ENCODE results near the gene DIPK1B.
"Not testable (repeated sequence)": the region's sequence is repeated elsewhere in the genome, so short reads cannot be mapped to it uniquely, and the experiment has no call there.

Gene DIPK1B

GRCh38 chr9:136698635-136699246 lies 13.6 kb upstream of the DIPK1B start:
- no peak for DNase-seq

- DNase-seq: no peak
Observed at GRCh38 chr9:136700304-136700703, 12.1 kb upstream of the DIPK1B start.

GRCh38 chr9:136700959-136701667 lies 11.3 kb upstream of the DIPK1B start:
- no peak for DNase-seq

GRCh38 chr9:136701668-136702053 lies 10.7 kb upstream of the DIPK1B start:
- DNase-seq: no peak

- DNase-seq: no peak
Observed at GRCh38 chr9:136703276-136703860, 9.0 kb upstream of the DIPK1B start.

- DNase-seq: not testable (repeated sequence)
Observed at GRCh38 chr9:136704741-136705140, 7.6 kb upstream of the DIPK1B start.

- no peak for DNase-seq
Observed at GRCh38 chr9:136705564-136705963, 6.8 kb upstream of the DIPK1B start.

GRCh38 chr9:136707011-136707410 lies 5.4 kb upstream of the DIPK1B start:
- DNase-seq: no peak

GRCh38 chr9:136707849-136708517 lies 4.4 kb upstream of the DIPK1B start:
- no peak for DNase-seq

GRCh38 chr9:136709454-136710109 lies 2.8 kb upstream of the DIPK1B start:
- no peak for DNase-seq

GRCh38 chr9:136710543-136710942 lies 1.8 kb upstream of the DIPK1B start:
- no peak for DNase-seq

- DNase-seq: not testable (repeated sequence)
Observed at GRCh38 chr9:136711219-136711648, 1.1 kb upstream of the DIPK1B start.

GRCh38 chr9:136712690-136713544 lies 545 bp downstream of the DIPK1B start:
- DNase-seq: peak in 2 of 3 experiments; percentile 52 to 67

- DNase-seq: peak in 1 of 3 experiments; percentile 52
Observed at GRCh38 chr9:136713550-136713949, 1.2 kb downstream of the DIPK1B start.

- no peak for DNase-seq
Observed at GRCh38 chr9:136714096-136714892, 1.9 kb downstream of the DIPK1B start.

GRCh38 chr9:136714893-136715274 lies 2.5 kb downstream of the DIPK1B start:
- no peak for DNase-seq

GRCh38 chr9:136717399-136717798 lies 5.0 kb downstream of the DIPK1B start:
- DNase-seq: no peak

GRCh38 chr9:136718345-136719194 lies 6.2 kb downstream of the DIPK1B start:
- no peak for DNase-seq

- DNase-seq: no peak
Observed at GRCh38 chr9:136719195-136719880, 7.0 kb downstream of the DIPK1B start.
